KOPT-K1 (cell line): ENCODE measurements around the gene BTF3L4.
"Not testable (repeated sequence)": the region's sequence is repeated elsewhere in the genome, so short reads cannot be mapped to it uniquely, and the experiment has no call there.

Experiments
- H3K27ac ChIP-seq: fragments of 200-600 bp; sonication (generic); 2 replicates; pipeline ENCODE4 v1.5.1; 2016; ENCODE audit warnings: antibody characterized with exemption, mild to moderate bottlenecking, low read depth, low read length; ENCODE audit not compliant: poor library complexity, severe bottlenecking
- H3K36me3 ChIP-seq: fragments of 200-600 bp; sonication (generic); 2 replicates; pipeline ENCODE4 v1.5.1; 2017; ENCODE audit warnings: antibody characterized with exemption, mild to moderate bottlenecking, low read length, moderate library complexity; ENCODE audit not compliant: insufficient read depth
- H3K9me3 ChIP-seq: fragments of 200-600 bp; sonication (generic); 2 replicates; pipeline ENCODE4 v1.5.1; 2017; ENCODE audit warnings: antibody characterized with exemption, low read length, mild to moderate bottlenecking; ENCODE audit not compliant: insufficient read depth, poor library complexity, severe bottlenecking

The BTF3L4 gene

DNA sequence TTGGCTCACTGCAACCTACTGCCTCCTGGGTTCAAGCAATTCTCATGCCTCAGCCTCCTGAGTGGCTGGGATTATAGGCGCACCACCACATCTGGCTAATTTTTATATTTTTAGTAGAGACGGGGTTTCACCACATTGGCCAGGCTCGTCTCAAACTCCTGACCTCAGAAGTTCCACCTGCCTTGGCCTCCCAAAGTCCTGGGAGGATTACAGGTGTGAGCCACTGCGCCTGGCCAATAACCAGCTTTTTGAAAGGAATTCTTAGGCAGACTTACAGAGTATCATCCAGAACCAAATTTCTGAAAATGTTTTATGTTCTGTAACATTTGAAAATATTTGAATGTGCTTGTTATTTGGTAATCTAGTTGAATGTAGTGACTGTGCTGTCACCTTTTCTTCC lies 14.6 kb downstream of the BTF3L4 start:
- Histone ChIP-seq H3K36me3 (peaks cover 84% of the 10 kb centered on the region), H3K9me3 (no peaks in the 10 kb centered on the region), H3K27ac (no peak overlapping the region)

DNA sequence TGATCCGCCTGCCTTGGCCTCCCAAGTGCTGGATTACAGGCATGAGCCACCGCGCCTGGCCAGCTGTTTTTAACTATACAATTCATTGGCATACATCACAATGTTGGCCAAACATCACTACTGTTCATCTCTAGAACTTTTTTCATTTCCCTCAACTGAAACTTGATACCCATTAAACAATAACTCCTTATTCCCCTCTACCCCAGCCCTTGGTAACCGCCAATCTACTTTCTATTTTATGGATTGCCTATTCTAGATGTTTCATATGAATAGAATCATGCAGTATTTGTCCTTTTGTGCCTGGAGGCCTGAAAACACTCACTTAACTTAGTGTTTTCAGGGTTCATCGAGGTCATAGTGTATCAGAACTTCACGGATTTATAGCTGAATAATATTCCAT lies 16.2 kb downstream of the BTF3L4 start:
- Histone ChIP-seq H3K36me3 (peaks cover 83% of the 10 kb centered on the region), H3K27ac (no peak overlapping the region), H3K9me3 (no peaks in the 10 kb centered on the region)

DNA sequence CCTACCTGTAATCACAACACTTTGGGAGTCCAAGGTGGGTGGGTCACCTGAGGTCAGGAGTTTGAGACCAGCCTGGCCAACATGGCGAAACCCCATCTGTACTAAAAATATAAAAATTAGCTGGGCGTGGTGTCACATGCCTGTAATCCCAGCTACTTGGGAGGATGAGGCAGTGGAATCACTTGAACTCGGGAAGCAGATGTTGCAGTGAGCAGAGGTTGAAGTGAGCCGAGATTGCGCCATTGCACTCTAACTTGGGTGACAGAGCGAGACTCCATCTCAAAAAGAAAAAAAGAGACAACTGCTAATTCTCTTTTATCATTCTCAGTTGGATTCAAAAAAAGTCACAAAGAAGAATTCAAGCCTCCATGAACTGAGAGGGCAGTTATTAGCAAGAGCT lies 21.2 kb downstream of the BTF3L4 start:
- not testable (repeated sequence) for H3K27ac ChIP-seq
- peaks cover 77% of the 10 kb centered on the region for H3K36me3 ChIP-seq

DNA sequence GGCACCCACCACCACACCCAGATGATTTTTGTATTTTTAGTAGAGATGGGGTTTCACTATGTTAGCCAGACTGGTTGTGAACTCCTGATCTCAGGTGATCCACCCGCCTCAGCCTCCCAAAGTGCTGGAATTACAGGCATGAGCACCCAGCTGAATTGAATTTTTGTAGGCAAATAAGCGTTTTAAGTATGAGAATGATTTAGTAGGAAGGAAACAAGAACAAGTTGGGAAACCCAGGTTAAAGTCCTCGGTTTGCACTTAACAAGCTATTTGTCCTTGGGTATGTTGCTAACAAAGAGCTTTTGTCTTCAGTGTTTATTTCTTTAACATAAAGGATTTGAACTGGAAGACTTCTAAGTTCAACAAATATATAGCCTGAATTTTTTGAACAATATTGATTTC lies 23.9 kb downstream of the BTF3L4 start:
- Histone ChIP-seq H3K36me3 (peaks cover 74% of the 10 kb centered on the region), H3K9me3 (no peaks in the 10 kb centered on the region), H3K27ac (no peak overlapping the region)

More for the DNA sequence above, 21.2 kb downstream of the BTF3L4 start:
- H3K9me3 ChIP-seq = not testable (repeated sequence)

DNA sequence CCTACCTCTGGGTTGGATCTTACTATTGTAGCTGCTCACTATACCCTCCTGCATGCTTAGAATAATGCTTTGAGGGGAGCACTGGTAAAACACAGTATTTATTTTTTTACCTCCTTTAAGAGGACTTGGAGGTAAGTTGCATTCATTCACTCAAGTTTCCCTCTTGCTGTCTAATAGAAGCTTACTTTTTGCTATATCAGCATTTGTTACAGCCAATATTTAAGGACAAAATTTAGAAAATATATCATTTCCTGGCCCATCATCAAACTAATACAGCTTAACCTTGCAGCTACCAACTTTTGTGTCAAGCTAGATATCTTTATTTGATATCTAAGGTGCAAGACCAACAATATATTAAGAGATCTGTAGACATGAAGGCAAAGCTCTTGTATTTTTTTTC lies 31.8 kb downstream of the BTF3L4 start:
- peaks cover 78% of the 10 kb centered on the region for H3K36me3 ChIP-seq

DNA sequence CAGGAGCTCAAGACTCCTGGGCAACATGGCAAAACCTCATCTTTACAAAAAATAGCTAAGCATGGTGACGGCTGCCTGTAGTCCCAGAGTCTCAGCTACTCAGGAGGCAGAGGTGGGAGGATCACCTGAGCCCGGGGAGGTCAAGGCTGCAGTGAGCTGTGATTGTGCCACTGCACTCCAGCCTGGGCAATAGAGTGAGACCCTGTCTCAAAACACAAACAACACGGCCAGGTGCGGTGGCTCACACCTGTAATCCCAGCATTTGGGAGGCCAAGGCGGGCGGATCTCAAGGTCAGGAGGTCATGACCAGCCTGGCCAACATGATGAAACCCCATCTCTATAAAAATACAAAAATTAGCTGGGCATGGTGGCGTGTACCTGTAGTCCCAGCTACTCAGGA lies 38.2 kb downstream of the BTF3L4 start:
- not testable (repeated sequence) for H3K9me3 ChIP-seq

More for the DNA sequence above, 31.8 kb downstream of the BTF3L4 start:
- not testable (repeated sequence) for H3K9me3 ChIP-seq, H3K27ac ChIP-seq

DNA sequence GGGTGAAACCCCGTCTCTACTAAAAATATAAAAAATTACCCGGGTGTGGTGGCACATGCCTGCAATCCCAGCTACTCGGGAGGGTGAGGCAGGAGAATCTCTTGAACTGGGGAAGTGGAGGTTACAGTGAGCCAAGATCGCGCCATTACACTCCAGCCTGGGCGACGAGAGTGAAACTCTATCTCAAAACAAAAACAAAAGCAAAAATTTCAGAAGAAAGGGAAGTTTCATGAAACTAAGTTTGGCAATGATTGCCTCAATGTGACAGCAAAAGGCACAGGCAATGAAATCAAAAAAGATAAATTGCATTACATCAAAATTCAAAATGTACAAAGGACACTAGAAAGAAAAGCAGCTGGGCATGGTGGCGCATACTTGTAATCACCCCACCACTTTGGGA lies 40.1 kb downstream of the BTF3L4 start:
- H3K27ac ChIP-seq = no peak overlapping the region
- peaks cover 5% of the 10 kb centered on the region for H3K36me3 ChIP-seq
- H3K9me3 ChIP-seq = no peaks in the 10 kb centered on the region

More for the DNA sequence above, 38.2 kb downstream of the BTF3L4 start:
- peaks cover 25% of the 10 kb centered on the region for H3K36me3 ChIP-seq
- H3K27ac ChIP-seq = not testable (repeated sequence)

DNA sequence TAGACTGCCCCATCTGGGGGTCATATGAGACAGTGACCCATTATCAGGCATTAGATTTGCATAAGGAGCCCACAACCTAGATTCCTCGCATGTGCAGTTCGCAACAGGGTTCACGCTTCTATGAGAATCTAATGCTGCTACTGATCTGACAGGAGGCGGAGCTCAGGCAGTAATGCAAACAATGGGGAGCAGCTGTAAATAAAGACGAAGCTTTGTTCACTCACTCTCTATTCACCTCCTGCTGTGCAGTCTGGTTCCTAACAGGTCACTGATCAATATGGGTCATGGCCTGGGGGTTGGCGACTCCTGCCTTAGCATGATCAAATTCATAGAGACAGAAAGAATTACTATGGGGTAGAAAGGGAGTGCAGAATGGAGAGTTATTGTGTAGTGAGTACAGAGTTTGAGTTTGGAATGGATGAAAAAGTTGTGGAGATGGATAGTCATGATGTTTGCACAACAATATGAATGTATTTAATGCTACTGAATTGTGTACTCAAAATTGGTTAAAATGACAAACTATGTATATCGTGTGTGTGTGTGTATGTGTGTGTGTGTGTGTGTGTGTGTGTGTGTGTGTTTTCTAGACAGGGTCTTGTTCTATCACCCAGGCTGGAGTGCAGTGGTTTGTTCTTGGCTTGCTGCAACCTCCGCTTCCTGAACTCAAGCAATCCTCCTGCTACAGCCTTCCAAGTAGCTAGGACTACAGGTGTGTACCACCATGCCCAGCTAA lies 42.2 kb downstream of the BTF3L4 start:
- H3K27ac ChIP-seq = no peak overlapping the region
- H3K36me3 ChIP-seq = no peaks in the 10 kb centered on the region
- H3K9me3 ChIP-seq = no peaks in the 10 kb centered on the region

DNA sequence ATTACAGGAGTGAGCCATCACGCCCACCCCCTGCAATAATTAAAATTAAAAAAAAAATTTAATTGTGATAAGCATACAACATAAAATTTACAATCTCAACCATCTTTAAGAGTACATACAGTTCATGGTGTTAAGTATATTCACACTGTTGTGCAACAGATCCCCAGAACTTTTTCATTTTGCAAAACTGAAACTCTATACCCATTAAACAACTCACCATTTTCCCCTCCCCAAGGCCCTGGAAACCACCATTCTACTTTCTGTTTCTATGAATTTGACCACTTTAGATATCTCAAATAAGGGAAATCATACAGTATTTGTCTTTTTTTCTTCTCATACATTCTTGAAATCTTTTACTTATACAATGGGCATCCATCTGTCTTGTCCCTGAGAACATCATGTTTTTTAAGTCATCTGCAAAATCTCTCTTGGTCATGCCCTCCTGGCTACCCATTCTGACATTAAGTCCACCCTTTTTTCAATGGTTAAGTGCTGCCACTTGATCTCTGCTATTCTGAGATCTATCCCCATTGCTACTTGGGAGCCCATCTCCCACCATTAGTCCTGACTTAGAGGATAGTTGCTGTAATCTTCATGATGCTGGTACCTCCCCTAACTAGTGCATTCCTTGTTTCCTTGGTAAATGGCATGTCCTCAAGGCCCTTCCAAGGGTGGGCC lies 46.4 kb downstream of the BTF3L4 start:
- Histone ChIP-seq H3K27ac (no peak overlapping the region), H3K36me3 (no peaks in the 10 kb centered on the region)

DNA sequence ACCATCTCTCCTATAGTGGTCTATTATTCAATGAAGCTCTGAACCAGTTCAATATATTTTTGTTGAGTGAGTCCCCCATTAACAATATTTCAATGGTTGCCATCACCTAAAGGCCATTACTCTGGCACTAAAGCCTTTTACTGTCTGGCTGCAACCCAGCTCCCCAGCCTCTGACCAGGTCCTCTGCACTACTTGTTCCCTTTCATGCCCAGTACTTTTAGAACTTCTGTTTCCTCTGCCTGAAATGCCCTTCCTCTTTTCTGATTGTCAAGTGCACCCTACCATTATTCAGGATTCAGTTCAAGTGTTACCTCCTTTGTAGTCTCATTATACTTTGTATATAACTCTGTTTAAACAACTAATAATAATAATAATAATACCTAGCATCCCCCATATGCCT lies 55.4 kb downstream of the BTF3L4 start:
- no peaks in the 10 kb centered on the region for H3K9me3 ChIP-seq
- H3K27ac ChIP-seq = no peak overlapping the region
- H3K36me3 ChIP-seq = no peaks in the 10 kb centered on the region

More for the DNA sequence above, 46.4 kb downstream of the BTF3L4 start:
- H3K9me3 ChIP-seq = no peaks in the 10 kb centered on the region

DNA sequence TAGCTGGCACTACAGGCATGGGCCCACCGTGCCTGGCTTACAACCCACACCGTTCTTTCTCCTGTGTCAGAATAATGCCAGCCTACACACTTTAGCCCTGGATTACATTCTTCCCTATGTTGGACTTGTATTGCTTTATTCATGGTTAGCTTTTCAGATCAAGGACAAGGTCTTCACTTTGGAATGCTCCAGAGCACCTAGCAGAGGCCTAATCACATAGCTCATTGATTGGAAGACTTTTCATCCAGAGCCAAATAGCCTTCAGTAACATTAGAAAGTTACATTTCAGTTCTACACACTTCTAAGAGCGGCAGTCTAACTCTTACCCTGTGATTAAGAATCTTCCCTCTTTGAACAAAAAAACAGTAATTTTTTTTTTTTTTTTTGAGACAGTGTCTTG lies 56.4 kb downstream of the BTF3L4 start:
- H3K27ac ChIP-seq = no peak overlapping the region

DNA sequence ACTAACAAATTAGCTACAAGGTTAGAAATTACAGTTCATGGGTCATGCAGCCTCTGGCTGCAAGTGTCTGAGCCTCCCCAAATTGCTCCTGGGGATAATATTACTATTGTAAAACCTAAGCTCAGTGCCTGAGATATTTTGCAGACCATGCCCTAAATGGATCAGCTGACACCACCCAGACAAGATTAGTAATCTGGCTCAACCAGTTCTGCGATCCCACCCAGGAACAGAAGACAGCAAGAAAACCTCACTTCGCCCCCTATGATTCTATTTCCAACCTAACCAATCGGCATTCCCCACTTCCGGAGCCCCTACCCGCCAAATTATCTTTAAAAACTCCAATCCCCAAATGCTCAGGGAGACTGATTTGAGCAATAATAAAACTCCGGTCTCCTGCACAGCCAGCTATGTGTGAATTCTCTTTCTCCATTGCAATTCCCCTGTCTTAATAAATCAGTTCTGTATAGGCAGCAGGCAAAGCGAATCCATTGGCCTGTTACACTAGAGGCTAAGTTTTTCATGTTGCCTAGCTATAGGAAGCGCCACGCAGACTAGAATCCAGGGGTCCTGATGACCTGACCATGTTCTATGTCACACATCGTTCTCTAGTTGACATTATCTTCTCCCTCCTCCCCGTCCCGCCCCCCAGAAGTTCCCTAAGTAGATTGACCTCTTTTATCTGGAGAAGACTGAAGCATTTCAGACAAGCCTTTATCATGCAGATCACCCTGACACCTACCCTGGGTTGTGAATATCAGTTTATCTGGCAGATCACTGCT lies 63.4 kb downstream of the BTF3L4 start:
- Histone ChIP-seq H3K27ac (no peak overlapping the region), H3K9me3 (no peaks in the 10 kb centered on the region), H3K36me3 (no peaks in the 10 kb centered on the region)

More for the DNA sequence above, 56.4 kb downstream of the BTF3L4 start:
- Histone ChIP-seq H3K36me3 (no peaks in the 10 kb centered on the region), H3K9me3 (no peaks in the 10 kb centered on the region)

DNA sequence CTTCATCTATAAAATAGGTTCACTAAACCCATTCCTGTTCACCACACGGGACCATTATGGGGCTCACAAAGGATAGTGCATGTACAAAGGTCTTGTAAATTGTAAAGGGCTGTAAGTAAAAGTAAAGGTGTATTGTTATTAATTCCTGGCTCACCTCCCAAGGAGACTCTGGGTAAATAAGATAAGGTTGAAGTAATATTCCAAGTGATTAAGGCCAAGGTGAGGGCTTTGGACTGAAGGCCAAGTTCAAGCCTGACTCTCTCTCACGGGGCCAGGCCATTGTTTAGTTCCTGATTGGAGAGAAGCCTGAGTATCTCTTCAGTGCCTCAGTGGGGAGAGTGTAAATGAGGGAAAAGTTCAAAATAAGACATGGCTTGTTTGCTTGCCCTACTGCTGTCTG lies 66.3 kb downstream of the BTF3L4 start:
- no peaks in the 10 kb centered on the region for H3K9me3 ChIP-seq
- H3K27ac ChIP-seq = no peak overlapping the region
- H3K36me3 ChIP-seq = no peaks in the 10 kb centered on the region

DNA sequence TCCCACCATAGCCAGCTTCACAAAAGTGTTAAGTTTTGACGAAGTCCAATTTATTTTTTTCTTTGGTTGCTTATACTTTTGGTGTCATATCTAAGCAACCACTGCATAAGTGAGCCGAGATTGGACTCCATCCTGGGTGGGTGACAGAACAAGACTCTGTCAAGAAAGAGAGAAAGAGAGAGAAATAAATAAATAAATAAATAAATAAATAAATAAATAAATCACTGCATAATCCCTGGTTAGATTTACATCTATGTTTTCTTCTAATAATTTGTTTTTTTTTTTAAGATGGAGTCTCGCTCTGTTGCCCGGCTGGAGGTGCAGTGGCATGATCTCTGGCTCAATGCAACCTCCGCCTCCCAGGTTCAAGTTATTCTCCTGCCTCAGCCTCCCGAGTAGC lies 67.5 kb downstream of the BTF3L4 start:
- Histone ChIP-seq H3K36me3 (no peaks in the 10 kb centered on the region), H3K9me3 (no peaks in the 10 kb centered on the region), H3K27ac (no peak overlapping the region)

DNA sequence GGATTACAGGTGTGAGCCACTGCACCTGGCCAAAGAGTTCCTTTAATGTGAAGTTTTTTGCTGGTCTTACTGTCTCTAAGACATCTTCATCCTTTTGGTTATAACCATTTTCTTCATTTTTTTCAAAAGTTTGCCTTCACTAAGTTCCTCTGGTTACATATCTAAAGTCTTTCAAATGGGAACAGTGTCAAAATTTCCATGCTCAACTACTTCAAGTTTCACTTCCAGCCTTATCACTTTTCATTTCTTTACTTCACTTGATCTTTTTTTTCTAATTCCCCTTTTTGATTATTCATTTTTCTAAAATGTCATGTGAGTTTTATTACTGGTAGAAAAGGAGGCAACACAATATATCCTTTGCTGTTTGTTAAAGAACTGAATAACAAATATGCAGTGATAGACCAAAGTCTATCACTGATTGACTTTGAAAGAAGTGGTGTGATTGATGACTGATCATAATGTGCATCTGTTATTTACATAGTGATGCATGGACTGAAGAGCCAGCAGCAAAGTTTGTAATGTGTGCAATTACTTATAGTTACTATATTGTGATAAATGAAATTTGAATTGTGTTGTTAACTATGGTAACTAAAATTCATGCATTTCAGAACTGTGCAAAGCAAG lies 69.8 kb downstream of the BTF3L4 start:
- Histone ChIP-seq H3K36me3 (no peaks in the 10 kb centered on the region), H3K27ac (no peak overlapping the region), H3K9me3 (no peaks in the 10 kb centered on the region)
